ENCODE data around the gene ENG. TPM values are rescaled to one million over a fixed set of nuclear protein-coding genes. Genes with fewer than 3 reads are reported as not detected.

Gene ENG
- total RNA-seq, 3 donors from 2014 or later: 18.3 to 35.5 (median 34.8) TPM

GRCh38 chr9:127897193-127897692, 42.8 kb upstream of the ENG start:
- DNase-seq (peak in 2 of 3 donors; percentile 69 to 75), ATAC-seq (peak; percentile 45)
- Histone ChIP-seq H3K36me3 (ENCODE audit: low read depth) (peaks cover 16% of the 10 kb centered on the region), H3K4me1 (ENCODE audit: low read depth) (peaks cover 33% of the 10 kb centered on the region), H3K4me3 (no peak overlapping the region), H3K9me3 (peaks cover 17% of the 10 kb centered on the region)
- intact Hi-C loops (cut with DNase I, micrococcal nuclease): no loop called here
- TF ChIP-seq CTCF (IDR thresholded peaks at IDR 0.05): no peak

DNA sequence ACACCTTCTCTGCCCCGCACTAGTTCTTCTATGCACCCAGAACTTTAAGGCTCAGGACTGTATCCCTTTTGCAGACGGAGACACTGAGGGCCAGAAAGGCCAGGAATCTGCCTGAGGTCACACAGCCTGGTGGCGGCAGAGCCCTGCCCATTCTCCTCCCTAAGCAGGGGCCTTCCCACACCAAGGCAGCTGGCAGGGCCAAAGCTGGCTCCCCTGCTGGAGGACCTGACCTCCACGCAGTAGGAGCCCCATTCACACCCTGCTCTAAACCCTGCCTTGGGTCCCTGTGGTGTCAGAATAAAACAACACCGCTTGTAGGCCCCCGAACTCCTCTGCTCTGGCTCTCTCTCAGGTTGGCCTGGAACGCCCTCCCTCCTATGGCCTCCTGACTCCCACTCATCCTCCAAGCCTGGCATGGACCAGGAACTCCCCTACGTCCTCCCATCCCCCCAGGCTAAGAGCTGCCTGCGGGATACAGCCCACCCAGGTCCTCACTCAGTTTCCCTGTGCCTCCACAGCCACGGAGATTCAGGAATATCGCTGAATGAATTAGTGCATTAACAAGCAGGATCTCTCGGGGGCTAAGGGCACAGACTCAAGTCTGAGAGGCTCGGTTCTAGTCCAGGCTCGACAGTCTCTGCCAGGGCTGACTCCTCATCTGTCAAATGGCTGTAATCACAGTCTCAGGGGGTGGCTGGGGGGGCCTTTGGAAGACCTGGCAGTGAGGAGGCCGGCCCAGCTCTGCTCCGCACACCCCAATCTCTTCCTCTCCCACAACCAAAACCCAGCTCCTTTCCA, 42.1 kb upstream of the ENG start:
- Histone ChIP-seq H3K36me3 (ENCODE audit: low read depth) (peaks cover 16% of the 10 kb centered on the region), H3K9me3 (peaks cover 17% of the 10 kb centered on the region), H3K4me1 (ENCODE audit: low read depth) (peaks cover 26% of the 10 kb centered on the region), H3K4me3 (no peak overlapping the region)
- TF ChIP-seq CTCF (IDR thresholded peaks at IDR 0.05): no peak
- ATAC-seq: no peak
- intact Hi-C loops (cut with DNase I, micrococcal nuclease): no loop called here
- no peak for DNase-seq

- peaks cover 17% of the 10 kb centered on the region for H3K9me3 ChIP-seq
- H3K4me1 ChIP-seq (ENCODE audit: low read depth): peaks cover 18% of the 10 kb centered on the region
- peaks cover 16% of the 10 kb centered on the region for H3K36me3 ChIP-seq (ENCODE audit: low read depth)
- no peak for DNase-seq
- H3K4me3 ChIP-seq: no peak overlapping the region
- no peak for ATAC-seq
- intact Hi-C loops (cut with DNase I, micrococcal nuclease): no loop called here
- no peak for TF ChIP-seq CTCF (IDR thresholded peaks at IDR 0.05)
Observed at GRCh38 chr9:127895811-127896210, 41.4 kb upstream of the ENG start.

DNA sequence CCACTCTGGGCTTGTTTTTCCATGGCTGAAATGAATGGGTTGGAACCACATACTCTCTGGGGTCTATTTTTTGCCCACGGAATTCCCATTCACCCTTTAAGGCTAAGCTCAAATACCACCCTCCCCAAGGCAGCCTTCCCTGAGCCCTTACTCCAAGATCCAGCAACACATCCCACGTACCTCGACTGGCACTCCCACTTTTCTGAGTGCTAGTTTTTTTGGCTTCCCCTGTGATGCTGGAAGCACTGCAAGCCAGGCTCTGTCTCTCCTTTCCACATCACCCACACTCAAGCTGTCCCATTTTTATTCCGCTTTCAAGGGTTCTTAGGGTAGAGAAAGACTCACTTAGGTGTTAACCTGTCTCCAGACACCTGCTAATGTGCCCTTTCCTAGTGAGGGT, 38.9 kb upstream of the ENG start:
- Histone ChIP-seq H3K4me1 (ENCODE audit: low read depth) (peaks cover 5% of the 10 kb centered on the region), H3K4me3 (no peak overlapping the region), H3K36me3 (ENCODE audit: low read depth) (peaks cover 16% of the 10 kb centered on the region), H3K9me3 (peaks cover 17% of the 10 kb centered on the region)
- DNase-seq: no peak
- TF ChIP-seq CTCF (IDR thresholded peaks at IDR 0.05): no peak
- intact Hi-C loops (cut with DNase I, micrococcal nuclease): no loop called here
- no peak for ATAC-seq

DNA sequence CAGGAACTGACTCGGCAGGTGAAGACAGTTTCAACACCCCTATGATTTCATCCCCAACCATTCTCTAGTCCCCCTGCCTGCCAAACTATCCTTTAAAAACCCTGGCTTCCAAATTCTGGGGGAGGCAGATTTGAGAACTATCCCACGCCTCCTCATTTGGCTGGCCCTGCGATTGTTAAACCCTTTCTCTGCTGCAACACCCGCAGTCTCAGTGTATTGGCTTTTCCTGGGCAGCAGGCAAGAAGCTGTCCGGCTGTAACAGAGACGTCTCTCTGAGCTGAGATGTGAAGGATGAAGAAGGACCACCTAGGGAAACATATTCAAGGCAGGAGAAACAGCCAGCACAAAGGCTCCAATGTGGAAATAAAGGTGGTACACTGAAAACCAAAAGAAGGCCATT, 38.4 kb upstream of the ENG start:
- intact Hi-C loops (cut with DNase I, micrococcal nuclease): no loop called here
- H3K4me3 ChIP-seq: no peak overlapping the region
- no peak for ATAC-seq
- DNase-seq: no peak
- TF ChIP-seq CTCF (IDR thresholded peaks at IDR 0.05): no peak
- H3K36me3 ChIP-seq (ENCODE audit: low read depth): peaks cover 16% of the 10 kb centered on the region
- H3K9me3 ChIP-seq: peaks cover 17% of the 10 kb centered on the region
- peaks cover 3% of the 10 kb centered on the region for H3K4me1 ChIP-seq (ENCODE audit: low read depth)

All from mucosa of descending colon (tissue), 3 donors.